ENCODE results near the gene LOXHD1.

Gene LOXHD1

GRCh38 chr18:46541626-46542189, 115.3 kb downstream of the LOXHD1 start:
- no peak overlapping the region for H2AK5ac ChIP-seq (ENCODE audit: low read length)

GRCh38 chr18:46538376-46538775, 118.6 kb downstream of the LOXHD1 start:
- Histone ChIP-seq H4K12ac (ENCODE audit: low read depth, low read length) (no peak overlapping the region), H3K18ac (ENCODE audit: low read length) (no peak overlapping the region), H3K79me2 (ENCODE audit: control insufficient read depth, insufficient read depth, low read length, poor library complexity) (no peaks in the 10 kb centered on the region), H3K23ac (ENCODE audit: low read length) (no peak overlapping the region), H4K91ac (ENCODE audit: low read depth, low read length) (no peak overlapping the region), H3K9me3 (ENCODE audit: insufficient read depth, low read depth, low read length) (peaks cover 4% of the 10 kb centered on the region), H3K14ac (ENCODE audit: low read length) (no peak overlapping the region), H3K27me3 (ENCODE audit: insufficient read depth, low read length) (no peaks in the 10 kb centered on the region), H3K27ac (ENCODE audit: low read depth, low read length) (no peak overlapping the region), H3K4me2 (ENCODE audit: low read length) (no peak overlapping the region), H3K79me1 (ENCODE audit: low read length) (no peaks in the 10 kb centered on the region), H2AFZ (ENCODE audit: insufficient read depth, low read length, poor library complexity) (no peak overlapping the region), H2BK12ac (ENCODE audit: low read length) (no peak overlapping the region), H4K8ac (ENCODE audit: low read depth, low read length) (no peak overlapping the region), H2BK5ac (ENCODE audit: low read depth, low read length, poor library complexity) (no peak overlapping the region), H2AK5ac (ENCODE audit: low read length) (no peak overlapping the region), H3K4me3 (ENCODE audit: low read depth, low read length) (no peak overlapping the region), H3K36me3 (ENCODE audit: control insufficient read depth in 1 of 2, insufficient read depth in 2 of 2, low read length in 2 of 2) (no peaks in the 10 kb centered on the region), H3K9ac (ENCODE audit: low read length) (no peak overlapping the region), H3K4me1 (ENCODE audit: control insufficient read depth in 1 of 2, insufficient read depth in 2 of 2, low read length in 2 of 2) (no peaks in the 10 kb centered on the region), H2BK120ac (ENCODE audit: insufficient read depth, low read length, poor library complexity) (no peak overlapping the region), H3K4ac (ENCODE audit: low read depth, low read length) (no peak overlapping the region)
- DNase-seq, result no peak
- WGBS (ENCODE audit: extremely low coverage, insufficient coverage, insufficient read length), result no CpG with 5 or more reads among the region's 3 CpGs

More at GRCh38 chr18:46541626-46542189, 115.3 kb downstream of the LOXHD1 start:
- H3K9ac ChIP-seq (ENCODE audit: low read length), result no peak overlapping the region
- DNase-seq, result no peak
- H3K4me1 ChIP-seq (ENCODE audit: control insufficient read depth in 1 of 2, insufficient read depth in 2 of 2, low read length in 2 of 2), result no peaks in the 10 kb centered on the region
- H3K79me2 ChIP-seq (ENCODE audit: control insufficient read depth, insufficient read depth, low read length, poor library complexity), result no peaks in the 10 kb centered on the region
- H2BK5ac ChIP-seq (ENCODE audit: low read depth, low read length, poor library complexity), result no peak overlapping the region
- H2BK120ac ChIP-seq (ENCODE audit: insufficient read depth, low read length, poor library complexity), result no peak overlapping the region
- H3K27me3 ChIP-seq (ENCODE audit: insufficient read depth, low read length), result no peaks in the 10 kb centered on the region
- no peak overlapping the region for H3K14ac ChIP-seq (ENCODE audit: low read length)
- H4K8ac ChIP-seq (ENCODE audit: low read depth, low read length), result no peak overlapping the region
- no peak overlapping the region for H3K4me3 ChIP-seq (ENCODE audit: low read depth, low read length)
- no CpG with 5 or more reads among the region's 7 CpGs for WGBS (ENCODE audit: extremely low coverage, insufficient coverage, insufficient read length)
- no peak overlapping the region for H3K4ac ChIP-seq (ENCODE audit: low read depth, low read length)
- no peak overlapping the region for H2BK12ac ChIP-seq (ENCODE audit: low read length)
- H4K12ac ChIP-seq (ENCODE audit: low read depth, low read length), result no peak overlapping the region
- no peaks in the 10 kb centered on the region for H3K79me1 ChIP-seq (ENCODE audit: low read length)
- H3K4me2 ChIP-seq (ENCODE audit: low read length), result no peak overlapping the region
- H2AFZ ChIP-seq (ENCODE audit: insufficient read depth, low read length, poor library complexity), result no peak overlapping the region
- H4K91ac ChIP-seq (ENCODE audit: low read depth, low read length), result no peak overlapping the region
- H3K18ac ChIP-seq (ENCODE audit: low read length), result no peak overlapping the region
- H3K36me3 ChIP-seq (ENCODE audit: control insufficient read depth in 1 of 2, insufficient read depth in 2 of 2, low read length in 2 of 2), result no peaks in the 10 kb centered on the region
- H3K27ac ChIP-seq (ENCODE audit: low read depth, low read length), result no peak overlapping the region
- peaks cover under 1% of the 10 kb centered on the region for H3K9me3 ChIP-seq (ENCODE audit: insufficient read depth, low read depth, low read length)
- H3K23ac ChIP-seq (ENCODE audit: low read length), result no peak overlapping the region

DNA sequence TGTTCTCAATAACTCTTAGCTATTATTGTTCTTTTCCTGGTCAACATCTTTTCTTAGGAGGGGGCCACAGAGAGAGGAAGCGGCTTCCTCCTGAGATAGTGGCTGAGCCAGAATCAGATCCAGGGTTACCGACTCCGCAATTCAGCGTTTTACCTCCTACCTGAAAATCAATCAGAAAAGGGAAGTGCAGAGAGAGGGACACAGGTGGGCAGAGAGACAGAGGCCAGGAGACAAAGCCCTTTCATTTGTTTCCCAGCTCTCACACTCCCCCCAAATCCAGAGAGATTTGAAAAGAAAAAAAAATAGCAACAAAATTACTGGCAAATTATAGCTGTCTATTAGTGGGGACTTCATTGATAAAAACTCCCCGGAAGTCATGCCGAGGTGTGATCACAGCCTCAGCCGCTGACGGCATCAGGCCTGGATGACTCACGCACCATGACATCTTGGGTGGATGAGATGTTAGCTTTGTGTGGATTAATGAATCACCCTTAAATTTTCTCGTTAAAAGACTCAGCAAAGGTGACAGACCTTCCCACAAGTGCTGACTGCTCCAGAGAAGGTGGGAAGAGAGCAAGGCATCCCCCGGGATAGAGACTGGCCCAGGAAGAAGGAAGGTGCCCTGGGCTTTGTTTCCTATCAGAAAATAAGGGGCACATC, 120.7 kb downstream of the LOXHD1 start:
- no CpG with 5 or more reads among the region's 11 CpGs for WGBS (ENCODE audit: extremely low coverage, insufficient coverage, insufficient read length)
- no peaks in the 10 kb centered on the region for H3K79me2 ChIP-seq (ENCODE audit: control insufficient read depth, insufficient read depth, low read length, poor library complexity)
- H3K18ac ChIP-seq (ENCODE audit: low read length), result no peak overlapping the region
- no peak overlapping the region for H3K9ac ChIP-seq (ENCODE audit: low read length)
- no peak for DNase-seq
- H2AFZ ChIP-seq (ENCODE audit: insufficient read depth, low read length, poor library complexity), result no peak overlapping the region
- H3K4ac ChIP-seq (ENCODE audit: low read depth, low read length), result no peak overlapping the region
- H2BK120ac ChIP-seq (ENCODE audit: insufficient read depth, low read length, poor library complexity), result no peak overlapping the region
- no peak overlapping the region for H3K4me3 ChIP-seq (ENCODE audit: low read depth, low read length)
- no peak overlapping the region for H2BK12ac ChIP-seq (ENCODE audit: low read length)
- no peak overlapping the region for H4K91ac ChIP-seq (ENCODE audit: low read depth, low read length)
- peaks cover 4% of the 10 kb centered on the region for H3K9me3 ChIP-seq (ENCODE audit: insufficient read depth, low read depth, low read length)
- H3K36me3 ChIP-seq (ENCODE audit: control insufficient read depth in 1 of 2, insufficient read depth in 2 of 2, low read length in 2 of 2), result no peaks in the 10 kb centered on the region
- no peak overlapping the region for H4K8ac ChIP-seq (ENCODE audit: low read depth, low read length)
- H3K14ac ChIP-seq (ENCODE audit: low read length), result no peak overlapping the region
- H2BK5ac ChIP-seq (ENCODE audit: low read depth, low read length, poor library complexity), result no peak overlapping the region
- no peak overlapping the region for H3K4me2 ChIP-seq (ENCODE audit: low read length)
- H3K27ac ChIP-seq (ENCODE audit: low read depth, low read length), result no peak overlapping the region
- no peaks in the 10 kb centered on the region for H3K4me1 ChIP-seq (ENCODE audit: control insufficient read depth in 1 of 2, insufficient read depth in 2 of 2, low read length in 2 of 2)
- H3K23ac ChIP-seq (ENCODE audit: low read length), result no peak overlapping the region
- no peaks in the 10 kb centered on the region for H3K27me3 ChIP-seq (ENCODE audit: insufficient read depth, low read length)
- H4K12ac ChIP-seq (ENCODE audit: low read depth, low read length), result no peak overlapping the region
- H2AK5ac ChIP-seq (ENCODE audit: low read length), result no peak overlapping the region
- no peaks in the 10 kb centered on the region for H3K79me1 ChIP-seq (ENCODE audit: low read length)

- Histone ChIP-seq H3K23ac (ENCODE audit: low read length) (no peak overlapping the region), H2BK12ac (ENCODE audit: low read length) (no peak overlapping the region), H4K8ac (ENCODE audit: low read depth, low read length) (no peak overlapping the region), H4K12ac (ENCODE audit: low read depth, low read length) (no peak overlapping the region), H3K27me3 (ENCODE audit: insufficient read depth, low read length) (no peaks in the 10 kb centered on the region), H3K79me1 (ENCODE audit: low read length) (no peaks in the 10 kb centered on the region), H3K4ac (ENCODE audit: low read depth, low read length) (no peak overlapping the region), H2AK5ac (ENCODE audit: low read length) (no peak overlapping the region), H2AFZ (ENCODE audit: insufficient read depth, low read length, poor library complexity) (no peak overlapping the region), H3K36me3 (ENCODE audit: control insufficient read depth in 1 of 2, insufficient read depth in 2 of 2, low read length in 2 of 2) (no peaks in the 10 kb centered on the region), H4K91ac (ENCODE audit: low read depth, low read length) (no peak overlapping the region), H3K14ac (ENCODE audit: low read length) (no peak overlapping the region), H3K18ac (ENCODE audit: low read length) (no peak overlapping the region), H3K4me2 (ENCODE audit: low read length) (no peak overlapping the region), H3K4me1 (ENCODE audit: control insufficient read depth in 1 of 2, insufficient read depth in 2 of 2, low read length in 2 of 2) (no peaks in the 10 kb centered on the region), H3K9me3 (ENCODE audit: insufficient read depth, low read depth, low read length) (peaks cover 5% of the 10 kb centered on the region), H3K27ac (ENCODE audit: low read depth, low read length) (no peak overlapping the region), H3K4me3 (ENCODE audit: low read depth, low read length) (no peak overlapping the region), H3K9ac (ENCODE audit: low read length) (no peak overlapping the region), H3K79me2 (ENCODE audit: control insufficient read depth, insufficient read depth, low read length, poor library complexity) (no peaks in the 10 kb centered on the region), H2BK5ac (ENCODE audit: low read depth, low read length, poor library complexity) (no peak overlapping the region), H2BK120ac (ENCODE audit: insufficient read depth, low read length, poor library complexity) (no peak overlapping the region)
- no CpG with 5 or more reads among the region's 2 CpGs for WGBS (ENCODE audit: extremely low coverage, insufficient coverage, insufficient read length)
- DNase-seq, result no peak
Observed at GRCh38 chr18:46531482-46531881, 125.5 kb downstream of the LOXHD1 start.

Data from trophoblast cell (in vitro differentiated cells and primary cell).